LHCN-M2 (cell line): ENCODE results near the gene LPCAT4. TPM values are rescaled to one million over a fixed set of nuclear protein-coding genes. Genes with fewer than 3 reads are reported as not detected.
"Not testable (repeated sequence)": the region's sequence is repeated elsewhere in the genome, so short reads cannot be mapped to it uniquely, and the experiment has no call there.

Experiments
- DNase-seq: peaks from one replicate; pipeline ENCODE4 v3.0.0-alpha.2; 2012; ENCODE audit warnings: low read depth
- total RNA-seq: library from RNA; depleted of rRNA; stranded (reverse); fragments of >200 nt; gene quantifications from 2 replicates; pipeline ENCODE4 v1.2.3, GENCODE V29; 2014

Gene LPCAT4
- total RNA-seq, 1 experiment from 2014 or later, result 25.3 TPM

DNA sequence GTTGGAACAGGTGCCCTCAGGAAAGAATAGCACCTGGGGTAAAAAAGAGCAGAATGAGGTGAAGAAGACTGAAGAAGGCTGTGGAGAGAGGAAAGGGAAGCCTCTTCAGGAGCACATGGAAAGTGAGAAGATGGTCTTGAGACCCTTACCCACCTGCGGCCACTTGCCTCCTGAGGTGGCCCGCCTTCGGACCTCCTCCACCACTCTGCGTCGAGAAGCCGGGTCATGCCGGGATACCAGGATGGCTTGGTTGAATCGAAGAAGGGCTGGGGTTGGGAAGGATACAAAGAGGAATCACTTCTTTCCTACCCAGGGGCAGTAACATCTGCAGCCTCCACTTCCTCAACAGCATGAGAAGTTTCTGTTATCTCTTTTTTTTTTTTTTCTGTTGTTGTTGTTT lies 3.0 kb downstream of the LPCAT4 start:
- DNase-seq, result no peak

- no peak for DNase-seq
Observed at GRCh38 chr15:34362047-34362773, 4.8 kb downstream of the LPCAT4 start.

GRCh38 chr15:34361278-34361677 lies 5.7 kb downstream of the LPCAT4 start:
- DNase-seq, result no peak

GRCh38 chr15:34360298-34360697 lies 6.7 kb downstream of the LPCAT4 start:
- DNase-seq, result no peak

GRCh38 chr15:34359416-34359815 lies 7.6 kb downstream of the LPCAT4 start:
- peak; percentile 34 for DNase-seq

DNA sequence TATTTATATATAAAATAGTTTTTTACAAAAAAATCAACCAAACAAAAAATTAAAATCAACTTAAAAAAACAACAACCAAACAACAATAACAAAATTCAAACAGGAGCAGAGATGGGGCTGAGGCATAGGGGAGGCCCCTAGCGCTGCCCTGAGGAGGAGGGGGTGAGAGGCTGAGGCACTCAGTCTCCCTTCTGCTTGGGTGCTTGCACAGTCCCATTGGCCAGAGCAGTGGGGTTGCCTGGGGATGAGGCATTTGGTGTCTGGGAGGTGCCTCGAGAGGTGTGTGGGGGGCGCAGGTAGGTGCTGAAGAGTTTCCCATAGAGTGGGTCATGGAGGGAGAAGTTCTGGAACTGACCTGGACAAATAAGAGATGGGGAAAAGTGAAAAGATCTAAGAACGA lies 8.0 kb downstream of the LPCAT4 start:
- DNase-seq, result no peak

GRCh38 chr15:34358367-34358766 lies 8.6 kb downstream of the LPCAT4 start:
- DNase-seq, result no peak

GRCh38 chr15:34357653-34358052 lies 9.3 kb downstream of the LPCAT4 start:
- no peak for DNase-seq

DNA sequence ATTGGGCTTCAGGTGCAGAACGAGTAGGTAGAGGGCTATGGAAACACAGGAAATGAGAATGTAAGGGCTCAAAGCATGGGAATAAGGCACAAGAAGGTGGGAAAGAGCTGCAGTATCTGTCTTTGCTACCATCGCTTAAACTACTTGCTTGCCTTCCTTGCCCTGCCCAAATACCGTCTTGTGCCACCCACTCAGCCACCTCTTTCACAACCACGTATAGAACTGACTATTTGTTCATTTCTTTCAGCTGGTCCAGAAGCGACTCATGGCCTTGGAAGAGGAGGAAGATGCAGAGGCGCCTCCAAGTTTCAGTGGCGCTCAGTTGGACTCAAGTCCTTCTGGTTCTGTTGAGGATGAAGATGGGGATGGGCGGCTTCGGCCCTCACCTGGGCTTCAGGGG lies 11.8 kb downstream of the LPCAT4 start:
- no peak for DNase-seq

DNA sequence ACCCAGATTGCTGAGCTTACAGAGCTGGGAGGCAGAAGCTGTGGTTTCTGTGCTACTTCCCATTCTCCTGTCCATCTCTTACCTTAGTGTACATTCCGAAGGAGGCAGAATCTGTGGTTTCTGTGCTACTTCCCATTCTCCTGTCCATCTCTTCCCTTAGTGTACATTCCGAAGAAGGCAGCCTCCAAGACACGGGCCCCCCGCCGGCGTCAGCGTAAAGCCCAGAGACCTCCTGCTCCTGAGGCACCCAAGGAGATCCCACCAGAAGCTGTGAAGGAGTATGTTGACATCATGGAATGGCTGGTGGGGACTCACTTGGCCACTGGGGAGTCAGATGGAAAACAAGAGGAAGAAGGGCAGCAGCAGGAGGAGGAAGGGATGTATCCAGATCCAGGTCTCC lies 12.7 kb downstream of the LPCAT4 start:
- no peak for DNase-seq

DNA sequence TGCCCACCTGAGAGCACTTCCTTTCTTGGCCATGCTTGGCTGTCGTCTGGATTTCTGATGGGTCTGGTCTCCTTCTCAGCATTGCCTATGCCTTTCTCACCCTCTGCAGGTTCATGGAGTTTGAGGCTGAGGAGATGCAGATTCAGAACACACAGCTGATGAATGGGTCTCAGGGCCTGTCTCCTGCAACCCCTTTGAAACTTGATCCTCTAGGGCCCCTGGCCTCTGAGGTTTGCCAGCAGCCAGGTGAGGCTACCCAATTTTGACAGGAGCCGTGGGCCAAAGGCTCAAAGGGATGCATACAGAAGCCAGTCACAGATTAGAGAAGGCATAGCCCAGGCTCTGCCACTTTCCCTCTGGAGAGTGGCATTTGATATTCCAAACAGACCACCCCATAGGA lies 13.4 kb downstream of the LPCAT4 start:
- DNase-seq, result no peak

DNA sequence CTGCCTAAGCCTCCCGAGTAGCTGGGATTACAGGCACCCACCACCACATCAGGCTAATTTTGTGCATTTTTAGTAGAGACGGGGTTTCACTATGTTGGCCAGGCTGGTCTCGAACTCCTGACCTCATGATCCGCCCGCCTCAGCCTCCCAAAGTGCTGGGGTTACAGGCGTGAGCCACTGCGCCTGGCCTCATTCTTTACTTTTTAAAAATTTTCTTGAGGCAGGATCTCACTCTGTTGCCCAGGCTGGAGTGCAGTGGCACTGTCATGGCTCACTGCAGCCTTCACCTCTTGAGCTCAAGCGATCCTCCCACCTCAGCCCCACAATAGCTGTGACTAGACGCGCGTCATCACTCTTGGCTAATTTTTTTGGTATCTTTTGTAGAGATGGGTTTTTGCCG lies 14.0 kb downstream of the LPCAT4 start:
- DNase-seq, result not testable (repeated sequence)

- DNase-seq, result no peak
Observed at GRCh38 chr15:34349769-34350168, 17.2 kb downstream of the LPCAT4 start.

DNA sequence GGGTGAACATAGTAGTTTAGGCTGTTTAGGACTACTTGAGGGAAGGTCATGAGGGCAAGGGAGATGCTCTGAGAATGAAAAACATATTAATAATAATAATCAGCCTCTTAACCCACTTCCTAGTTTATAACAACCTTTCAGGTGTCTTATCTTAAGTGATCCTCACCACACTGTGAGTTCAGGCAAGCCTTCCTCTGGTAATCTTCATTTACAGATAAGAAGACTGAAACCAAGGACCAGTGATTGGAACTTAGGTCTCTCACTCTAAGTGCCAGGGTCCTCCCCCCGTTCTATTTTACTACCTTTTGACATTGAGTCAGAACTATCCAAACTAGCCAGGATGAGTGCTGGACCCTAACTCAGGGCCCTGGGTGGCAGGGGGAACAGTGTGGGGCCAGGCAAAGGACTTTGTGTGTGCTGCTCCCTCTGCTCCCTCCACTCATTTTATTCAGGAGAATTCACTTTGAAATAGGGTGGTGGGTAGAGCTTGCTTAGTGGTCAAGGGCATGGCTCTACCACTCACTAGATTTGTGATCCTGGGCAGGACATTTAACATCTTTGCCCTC lies 18.2 kb downstream of the LPCAT4 start:
- DNase-seq, result no peak

DNA sequence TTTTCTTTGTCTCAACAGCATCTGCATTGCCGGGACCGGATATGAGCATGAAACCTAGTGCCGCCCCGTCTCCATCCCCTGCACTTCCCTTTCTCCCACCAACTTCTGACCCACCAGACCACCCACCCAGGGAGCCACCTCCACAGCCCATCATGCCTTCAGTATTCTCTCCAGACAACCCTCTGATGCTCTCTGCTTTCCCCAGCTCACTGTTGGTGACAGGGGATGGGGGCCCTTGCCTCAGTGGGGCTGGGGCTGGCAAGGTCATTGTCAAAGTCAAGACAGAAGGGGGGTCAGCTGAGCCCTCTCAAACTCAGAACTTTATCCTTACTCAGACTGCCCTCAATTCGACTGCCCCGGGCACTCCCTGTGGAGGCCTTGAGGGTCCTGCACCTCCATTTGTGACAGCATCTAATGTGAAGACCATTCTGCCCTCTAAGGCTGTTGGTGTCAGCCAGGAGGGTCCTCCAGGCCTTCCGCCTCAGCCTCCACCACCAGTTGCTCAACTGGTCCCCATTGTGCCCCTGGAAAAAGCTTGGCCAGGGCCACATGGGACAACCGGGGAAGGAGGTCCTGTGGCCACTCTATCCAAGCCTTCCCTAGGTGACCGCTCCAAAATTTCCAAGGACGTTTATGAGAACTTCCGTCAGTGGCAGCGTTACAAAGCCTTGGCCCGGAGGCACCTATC lies 18.9 kb downstream of the LPCAT4 start:
- no peak for DNase-seq

- DNase-seq, result peak; percentile 89
Observed at GRCh38 chr15:34342737-34343575, 24.0 kb downstream of the LPCAT4 start, which contains the start of the genes NOP10 and NUTM1. Gene NOP10, minus strand, starts transcription at chr15:34343136. Its CDS starts 63 bp downstream, at chr15:34343073. Gene NUTM1, plus strand, starts transcription at chr15:34343315. Its CDS starts 382 bp downstream, at chr15:34343697.

DNA sequence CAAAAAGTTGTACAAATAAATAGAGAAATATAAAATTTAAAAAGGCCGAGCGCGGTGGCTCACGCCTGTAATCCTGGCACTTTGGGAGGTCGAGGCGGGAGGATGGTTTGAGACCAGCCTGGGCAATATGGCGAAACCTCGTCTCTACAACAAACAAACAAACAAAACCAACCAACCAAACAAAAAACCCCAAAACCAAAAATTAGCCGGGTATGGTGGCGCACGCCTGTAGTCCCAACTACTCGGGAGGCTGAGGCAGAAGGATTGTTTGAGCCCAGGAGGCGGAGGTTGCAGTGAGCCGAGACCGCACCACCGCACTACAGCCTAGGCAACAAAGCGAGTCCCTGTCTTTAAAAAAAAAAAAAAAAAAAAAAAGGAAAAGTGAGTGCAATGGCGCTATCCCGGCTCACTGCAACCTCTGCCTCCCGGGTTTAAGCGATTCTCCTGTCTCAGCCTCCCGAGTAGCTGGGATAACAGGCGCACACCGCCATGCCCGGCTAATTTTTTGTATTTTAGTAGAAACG lies 24.7 kb downstream of the LPCAT4 start:
- DNase-seq, result not testable (repeated sequence)

GRCh38 chr15:34341381-34342212 lies 25.4 kb downstream of the LPCAT4 start:
- no peak for DNase-seq

DNA sequence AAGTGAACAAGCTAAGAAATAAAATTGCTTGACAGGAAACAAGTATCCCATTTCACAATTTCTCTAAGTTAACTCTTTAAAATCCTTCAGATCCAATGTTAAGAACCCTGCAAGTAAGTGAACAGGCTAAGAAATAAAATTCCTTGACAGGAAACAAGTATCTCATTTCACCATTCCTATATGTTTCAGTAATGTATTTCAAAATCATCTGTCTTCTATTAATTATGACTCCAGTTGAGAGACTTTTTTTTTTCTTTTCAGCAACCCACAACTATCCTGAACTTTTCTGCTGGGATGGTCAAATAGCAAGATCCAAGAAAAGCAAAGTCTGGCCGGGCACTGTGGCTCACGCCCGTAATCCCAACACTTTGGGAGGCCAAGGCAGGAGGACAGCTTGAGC lies 27.1 kb downstream of the LPCAT4 start:
- DNase-seq, result no peak

DNA sequence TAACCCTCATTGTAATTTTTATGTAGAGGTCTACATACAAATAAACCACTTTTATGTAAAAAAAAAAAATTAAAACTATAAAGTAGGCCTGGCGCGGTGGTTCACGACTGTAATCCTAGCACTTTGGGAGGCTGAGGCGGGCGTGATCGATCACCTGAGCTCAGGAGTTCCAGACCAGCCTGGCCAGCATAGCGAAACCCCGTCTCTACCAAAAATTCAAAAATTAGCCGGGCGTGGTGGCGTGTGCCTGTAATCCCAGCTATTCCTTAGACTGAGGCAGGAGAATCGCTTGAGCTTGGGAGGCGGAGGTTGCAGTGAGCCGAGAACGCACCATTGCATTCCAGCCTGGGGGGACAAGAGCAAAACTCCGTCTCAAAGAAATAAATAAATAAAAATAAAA lies 28.6 kb downstream of the LPCAT4 start:
- DNase-seq, result no peak
